ENCODE data around the gene HOXA5.

DNA sequence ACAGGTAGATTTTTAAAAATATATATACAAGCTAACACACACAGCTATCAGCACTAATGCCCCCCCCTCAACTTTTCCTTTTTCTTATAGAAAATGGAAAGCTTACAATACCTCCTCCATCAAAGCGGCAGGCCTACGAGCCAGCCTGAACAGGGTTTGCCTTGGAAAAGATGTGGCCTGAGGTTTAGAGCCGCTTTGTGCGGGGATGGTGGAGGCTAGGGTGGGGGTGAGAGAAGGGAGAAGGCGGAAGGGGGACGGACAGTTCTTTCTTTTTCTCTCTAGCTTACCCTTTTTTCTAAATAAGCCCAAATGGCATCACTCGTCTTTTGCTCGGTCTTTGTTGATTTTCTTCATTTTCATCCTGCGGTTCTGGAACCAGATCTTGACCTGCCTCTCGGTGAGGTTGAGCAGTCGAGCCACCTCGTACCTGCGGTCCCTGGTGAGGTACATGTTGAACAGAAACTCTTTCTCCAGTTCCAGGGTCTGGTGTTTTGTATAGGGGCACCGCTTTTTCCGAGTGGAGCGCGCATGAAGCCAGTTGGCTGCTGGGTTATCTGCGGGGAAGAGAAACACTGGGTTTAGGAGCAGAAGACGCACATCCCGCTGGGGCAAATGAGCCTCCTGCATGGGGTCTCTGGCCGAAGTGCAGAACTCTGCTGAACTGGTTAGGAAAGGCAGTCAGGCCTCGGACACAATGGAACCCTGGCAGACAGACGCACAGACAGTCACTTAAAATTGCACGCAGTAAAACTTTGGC lies 20.0 kb upstream of the HOXA5 start:
- TF ChIP-seq, protein P1, sequence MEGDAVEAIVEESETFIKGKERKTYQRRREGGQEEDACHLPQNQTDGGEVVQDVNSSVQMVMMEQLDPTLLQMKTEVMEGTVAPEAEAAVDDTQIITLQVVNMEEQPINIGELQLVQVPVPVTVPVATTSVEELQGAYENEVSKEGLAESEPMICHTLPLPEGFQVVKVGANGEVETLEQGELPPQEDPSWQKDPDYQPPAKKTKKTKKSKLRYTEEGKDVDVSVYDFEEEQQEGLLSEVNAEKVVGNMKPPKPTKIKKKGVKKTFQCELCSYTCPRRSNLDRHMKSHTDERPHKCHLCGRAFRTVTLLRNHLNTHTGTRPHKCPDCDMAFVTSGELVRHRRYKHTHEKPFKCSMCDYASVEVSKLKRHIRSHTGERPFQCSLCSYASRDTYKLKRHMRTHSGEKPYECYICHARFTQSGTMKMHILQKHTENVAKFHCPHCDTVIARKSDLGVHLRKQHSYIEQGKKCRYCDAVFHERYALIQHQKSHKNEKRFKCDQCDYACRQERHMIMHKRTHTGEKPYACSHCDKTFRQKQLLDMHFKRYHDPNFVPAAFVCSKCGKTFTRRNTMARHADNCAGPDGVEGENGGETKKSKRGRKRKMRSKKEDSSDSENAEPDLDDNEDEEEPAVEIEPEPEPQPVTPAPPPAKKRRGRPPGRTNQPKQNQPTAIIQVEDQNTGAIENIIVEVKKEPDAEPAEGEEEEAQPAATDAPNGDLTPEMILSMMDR (conservative IDR thresholded peaks at IDR 0.05; ENCODE audit: low read length), result no peak
- TF ChIP-seq EZH2phosphoT487 (IDR thresholded peaks at IDR 0.05; ENCODE audit: borderline replicate concordance, low read depth, low read length), result no peak

All from OCI-LY7 (cell line).